Muscle layer of duodenum (tissue), 2 donors: Measurements from ENCODE around the gene CD24.

Experiments used
- H3K27ac ChIP-seq: one replicate; pipeline ENCODE4 v1.7.0; 2013; ENCODE audit warnings: mild to moderate bottlenecking, low read length
- H3K27me3 ChIP-seq: one replicate; pipeline ENCODE4 v1.7.0; 2013; ENCODE audit warnings: low read depth, mild to moderate bottlenecking, control low read depth, low read length
- H3K36me3 ChIP-seq, 2 donors: one replicate each; pipeline ENCODE4 v1.7.0; 2013; ENCODE audit warnings: low read length in 2 of 2, control low read depth in 1 of 2, mild to moderate bottlenecking in 1 of 2; ENCODE audit not compliant: insufficient read depth in 2 of 2, control insufficient read depth in 1 of 2
- H3K4me1 ChIP-seq, 2 donors: one replicate each; pipeline ENCODE4 v1.7.0; 2013; ENCODE audit warnings: low read length in 2 of 2, mild to moderate bottlenecking in 2 of 2, control low read depth in 1 of 2, moderate library complexity in 1 of 2; ENCODE audit not compliant: insufficient read depth in 2 of 2, control insufficient read depth in 1 of 2
- H3K4me3 ChIP-seq, 2 donors: one replicate each; pipeline ENCODE4 v1.7.0; 2013; ENCODE audit warnings: low read length in 2 of 2, low read depth in 1 of 2, mild to moderate bottlenecking in 1 of 2
- H3K9me3 ChIP-seq, 2 donors: one replicate each; pipeline ENCODE4 v1.7.0; 2013; ENCODE audit warnings: low read length in 2 of 2, control low read depth in 1 of 2, mild to moderate bottlenecking in 1 of 2; ENCODE audit not compliant: control insufficient read depth in 1 of 2
- donor health status: healthy.

CD24 gene

GRCh38 chr6:106966671-106967640 lies 7.6 kb downstream of the CD24 start:
- Histone ChIP-seq H3K4me1 (no peaks in the 10 kb centered on the region), H3K9me3 (no peaks in the 10 kb centered on the region), H3K27ac (no peak overlapping the region), H3K4me3 (no peak overlapping the region), H3K36me3 (no peaks in the 10 kb centered on the region), H3K27me3 (no peaks in the 10 kb centered on the region)

GRCh38 chr6:106966229-106966628 lies 8.3 kb downstream of the CD24 start:
- Histone ChIP-seq H3K27ac (no peak overlapping the region), H3K9me3 (no peaks in the 10 kb centered on the region), H3K4me1 (no peaks in the 10 kb centered on the region), H3K4me3 (no peak overlapping the region), H3K27me3 (no peaks in the 10 kb centered on the region), H3K36me3 (no peaks in the 10 kb centered on the region)

- Histone ChIP-seq H3K27me3 (no peaks in the 10 kb centered on the region), H3K36me3 (no peaks in the 10 kb centered on the region), H3K4me1 (no peaks in the 10 kb centered on the region), H3K9me3 (no peaks in the 10 kb centered on the region), H3K4me3 (no peak overlapping the region), H3K27ac (no peak overlapping the region)
Observed at GRCh38 chr6:106964954-106965353, 9.6 kb downstream of the CD24 start.

GRCh38 chr6:106964099-106964498 lies 10.4 kb downstream of the CD24 start:
- H3K36me3 ChIP-seq = no peaks in the 10 kb centered on the region
- no peak overlapping the region for H3K27ac ChIP-seq
- no peaks in the 10 kb centered on the region for H3K27me3 ChIP-seq
- no peak overlapping the region for H3K4me3 ChIP-seq
- no peaks in the 10 kb centered on the region for H3K9me3 ChIP-seq
- H3K4me1 ChIP-seq = no peaks in the 10 kb centered on the region

- no peaks in the 10 kb centered on the region for H3K27me3 ChIP-seq
- H3K4me3 ChIP-seq = no peak overlapping the region
- H3K36me3 ChIP-seq = no peaks in the 10 kb centered on the region
- H3K4me1 ChIP-seq = no peaks in the 10 kb centered on the region
- H3K9me3 ChIP-seq = no peaks in the 10 kb centered on the region
- H3K27ac ChIP-seq = no peak overlapping the region
Observed at GRCh38 chr6:106963544-106963943, 11.0 kb downstream of the CD24 start.

GRCh38 chr6:106961801-106962200 lies 12.7 kb downstream of the CD24 start:
- Histone ChIP-seq H3K4me3 (no peak overlapping the region), H3K27ac (no peak overlapping the region), H3K9me3 (no peaks in the 10 kb centered on the region), H3K27me3 (no peaks in the 10 kb centered on the region), H3K4me1 (no peaks in the 10 kb centered on the region), H3K36me3 (no peaks in the 10 kb centered on the region)

- Histone ChIP-seq H3K36me3 (no peaks in the 10 kb centered on the region), H3K9me3 (no peaks in the 10 kb centered on the region), H3K27ac (no peak overlapping the region), H3K27me3 (no peaks in the 10 kb centered on the region), H3K4me3 (no peak overlapping the region), H3K4me1 (no peaks in the 10 kb centered on the region)
Observed at GRCh38 chr6:106961136-106961535, 13.4 kb downstream of the CD24 start.

- Histone ChIP-seq H3K4me1 (no peaks in the 10 kb centered on the region), H3K27me3 (no peaks in the 10 kb centered on the region), H3K4me3 (no peak overlapping the region), H3K9me3 (no peaks in the 10 kb centered on the region), H3K27ac (no peak overlapping the region), H3K36me3 (no peaks in the 10 kb centered on the region)
Observed at GRCh38 chr6:106959985-106960384, 14.5 kb downstream of the CD24 start.

- no peaks in the 10 kb centered on the region for H3K27me3 ChIP-seq
- H3K36me3 ChIP-seq = no peaks in the 10 kb centered on the region
- H3K4me1 ChIP-seq = no peaks in the 10 kb centered on the region
- no peak overlapping the region for H3K4me3 ChIP-seq
- H3K27ac ChIP-seq = no peak overlapping the region
- H3K9me3 ChIP-seq = no peaks in the 10 kb centered on the region
Observed at GRCh38 chr6:106939848-106940247, 34.7 kb downstream of the CD24 start.

- no peaks in the 10 kb centered on the region for H3K36me3 ChIP-seq
- no peak overlapping the region for H3K27ac ChIP-seq
- H3K9me3 ChIP-seq = no peaks in the 10 kb centered on the region
- no peaks in the 10 kb centered on the region for H3K27me3 ChIP-seq
- H3K4me1 ChIP-seq = no peaks in the 10 kb centered on the region
- H3K4me3 ChIP-seq = no peak overlapping the region
Observed at GRCh38 chr6:106939208-106939607, 35.3 kb downstream of the CD24 start.

- Histone ChIP-seq H3K27me3 (no peaks in the 10 kb centered on the region), H3K36me3 (no peaks in the 10 kb centered on the region), H3K27ac (no peak overlapping the region), H3K4me1 (no peaks in the 10 kb centered on the region), H3K4me3 (no peak overlapping the region), H3K9me3 (no peaks in the 10 kb centered on the region)
Observed at GRCh38 chr6:106927531-106928398, 46.8 kb downstream of the CD24 start.
